GM12801 (cell line): ENCODE measurements around the gene RARRES2.

Source experiments
- TF ChIP-seq, protein P1 (sequence below): IDR thresholded peaks from one replicate; pipeline ENCODE4 v1.5.1; 2011; ENCODE audit warnings: control low read depth; ENCODE audit not compliant: insufficient read length; ENCODE audit errors: extremely low read depth

The RARRES2 gene

DNA sequence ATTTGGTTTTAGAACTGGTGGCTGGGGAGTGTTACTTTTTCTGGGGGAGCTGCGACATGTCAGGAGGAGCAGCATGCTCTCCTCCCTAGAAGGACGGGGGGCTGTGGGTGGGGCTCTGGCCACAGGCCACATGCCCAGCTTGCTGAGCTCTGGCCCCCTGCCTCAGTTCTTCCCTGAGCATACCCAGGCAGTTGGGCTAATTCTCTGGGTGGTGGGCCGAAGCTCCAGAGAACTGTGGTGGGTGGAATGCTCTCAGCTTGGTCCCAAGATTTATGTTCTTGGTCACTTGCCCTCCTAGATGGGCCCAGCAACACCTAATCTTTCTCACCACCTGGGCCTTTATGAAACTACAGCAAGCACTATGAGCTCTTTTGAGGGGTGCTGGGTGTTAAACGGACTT, 32.6 kb upstream of the RARRES2 start:
- TF ChIP-seq, protein P1, sequence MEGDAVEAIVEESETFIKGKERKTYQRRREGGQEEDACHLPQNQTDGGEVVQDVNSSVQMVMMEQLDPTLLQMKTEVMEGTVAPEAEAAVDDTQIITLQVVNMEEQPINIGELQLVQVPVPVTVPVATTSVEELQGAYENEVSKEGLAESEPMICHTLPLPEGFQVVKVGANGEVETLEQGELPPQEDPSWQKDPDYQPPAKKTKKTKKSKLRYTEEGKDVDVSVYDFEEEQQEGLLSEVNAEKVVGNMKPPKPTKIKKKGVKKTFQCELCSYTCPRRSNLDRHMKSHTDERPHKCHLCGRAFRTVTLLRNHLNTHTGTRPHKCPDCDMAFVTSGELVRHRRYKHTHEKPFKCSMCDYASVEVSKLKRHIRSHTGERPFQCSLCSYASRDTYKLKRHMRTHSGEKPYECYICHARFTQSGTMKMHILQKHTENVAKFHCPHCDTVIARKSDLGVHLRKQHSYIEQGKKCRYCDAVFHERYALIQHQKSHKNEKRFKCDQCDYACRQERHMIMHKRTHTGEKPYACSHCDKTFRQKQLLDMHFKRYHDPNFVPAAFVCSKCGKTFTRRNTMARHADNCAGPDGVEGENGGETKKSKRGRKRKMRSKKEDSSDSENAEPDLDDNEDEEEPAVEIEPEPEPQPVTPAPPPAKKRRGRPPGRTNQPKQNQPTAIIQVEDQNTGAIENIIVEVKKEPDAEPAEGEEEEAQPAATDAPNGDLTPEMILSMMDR: no peak

DNA sequence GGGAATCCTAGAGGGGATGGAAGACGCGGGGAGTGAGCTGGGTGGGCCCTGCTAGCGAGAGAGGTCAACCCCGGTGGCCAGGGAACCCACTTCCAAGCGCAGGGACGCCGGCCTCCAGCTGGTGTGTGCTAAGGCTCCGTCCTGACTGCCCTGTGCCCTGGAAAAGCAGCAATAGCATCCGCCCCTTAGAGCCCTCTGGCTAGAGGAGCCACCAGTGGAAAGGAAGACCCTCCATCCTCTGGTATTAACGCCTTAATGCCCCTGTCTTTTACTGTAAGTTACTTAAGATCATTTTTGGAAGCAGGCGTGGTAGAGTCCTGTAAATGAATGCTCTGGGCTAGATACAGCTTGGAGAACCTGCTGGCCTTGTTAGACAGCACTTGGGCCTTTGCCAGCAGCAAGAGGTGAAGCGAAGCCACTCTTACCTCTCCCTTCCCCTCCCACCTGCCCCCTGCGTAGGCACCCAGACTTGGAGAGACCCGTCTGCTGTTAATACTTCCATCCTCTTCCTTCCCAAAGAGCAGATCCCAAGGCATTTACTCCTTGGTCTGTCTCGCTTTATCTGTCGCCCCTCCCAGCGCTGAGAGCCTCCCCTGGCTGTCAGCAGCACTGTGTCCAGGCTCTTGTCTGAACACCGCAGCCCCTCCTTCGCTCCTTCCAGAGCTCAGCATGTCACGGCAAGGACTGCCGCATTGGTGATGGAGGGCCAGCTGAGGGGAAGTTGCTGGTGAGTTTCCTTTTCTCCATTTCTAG, 31.8 kb upstream of the RARRES2 start:
- TF ChIP-seq, protein P1: no peak

DNA sequence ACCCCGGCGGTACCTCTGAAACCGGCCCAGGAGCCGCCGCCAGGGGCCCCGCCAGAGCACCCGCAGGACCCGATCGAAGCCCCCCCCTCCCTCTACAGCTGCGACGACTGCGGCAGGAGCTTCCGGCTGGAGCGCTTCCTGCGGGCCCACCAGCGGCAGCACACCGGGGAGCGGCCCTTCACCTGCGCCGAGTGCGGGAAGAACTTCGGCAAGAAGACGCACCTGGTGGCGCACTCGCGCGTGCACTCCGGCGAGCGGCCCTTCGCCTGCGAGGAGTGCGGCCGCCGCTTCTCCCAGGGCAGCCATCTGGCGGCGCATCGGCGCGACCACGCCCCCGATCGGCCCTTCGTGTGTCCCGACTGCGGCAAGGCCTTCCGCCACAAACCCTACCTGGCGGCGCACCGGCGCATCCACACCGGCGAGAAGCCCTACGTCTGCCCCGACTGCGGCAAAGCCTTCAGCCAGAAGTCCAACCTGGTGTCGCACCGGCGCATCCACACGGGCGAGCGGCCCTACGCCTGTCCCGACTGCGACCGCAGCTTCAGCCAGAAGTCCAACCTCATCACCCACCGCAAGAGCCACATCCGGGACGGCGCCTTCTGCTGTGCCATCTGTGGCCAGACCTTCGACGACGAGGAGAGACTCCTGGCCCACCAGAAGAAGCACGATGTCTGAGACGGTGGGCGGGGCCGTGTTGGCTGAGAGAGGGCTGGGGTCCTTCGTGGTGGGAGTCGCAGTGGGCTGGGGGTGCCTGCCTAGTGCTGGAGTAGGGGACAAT, 31.0 kb upstream of the RARRES2 start:
- TF ChIP-seq, protein P1: no peak

DNA sequence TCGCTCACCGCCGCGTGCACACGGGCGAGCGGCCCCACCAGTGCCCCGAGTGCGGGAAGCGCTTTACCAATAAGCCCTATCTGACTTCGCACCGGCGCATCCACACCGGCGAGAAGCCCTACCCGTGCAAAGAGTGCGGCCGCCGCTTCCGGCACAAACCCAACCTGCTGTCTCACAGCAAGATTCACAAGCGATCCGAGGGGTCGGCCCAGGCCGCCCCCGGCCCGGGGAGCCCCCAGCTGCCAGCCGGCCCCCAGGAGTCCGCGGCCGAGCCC, 30.5 kb upstream of the RARRES2 start:
- TF ChIP-seq, protein P1: no peak

DNA sequence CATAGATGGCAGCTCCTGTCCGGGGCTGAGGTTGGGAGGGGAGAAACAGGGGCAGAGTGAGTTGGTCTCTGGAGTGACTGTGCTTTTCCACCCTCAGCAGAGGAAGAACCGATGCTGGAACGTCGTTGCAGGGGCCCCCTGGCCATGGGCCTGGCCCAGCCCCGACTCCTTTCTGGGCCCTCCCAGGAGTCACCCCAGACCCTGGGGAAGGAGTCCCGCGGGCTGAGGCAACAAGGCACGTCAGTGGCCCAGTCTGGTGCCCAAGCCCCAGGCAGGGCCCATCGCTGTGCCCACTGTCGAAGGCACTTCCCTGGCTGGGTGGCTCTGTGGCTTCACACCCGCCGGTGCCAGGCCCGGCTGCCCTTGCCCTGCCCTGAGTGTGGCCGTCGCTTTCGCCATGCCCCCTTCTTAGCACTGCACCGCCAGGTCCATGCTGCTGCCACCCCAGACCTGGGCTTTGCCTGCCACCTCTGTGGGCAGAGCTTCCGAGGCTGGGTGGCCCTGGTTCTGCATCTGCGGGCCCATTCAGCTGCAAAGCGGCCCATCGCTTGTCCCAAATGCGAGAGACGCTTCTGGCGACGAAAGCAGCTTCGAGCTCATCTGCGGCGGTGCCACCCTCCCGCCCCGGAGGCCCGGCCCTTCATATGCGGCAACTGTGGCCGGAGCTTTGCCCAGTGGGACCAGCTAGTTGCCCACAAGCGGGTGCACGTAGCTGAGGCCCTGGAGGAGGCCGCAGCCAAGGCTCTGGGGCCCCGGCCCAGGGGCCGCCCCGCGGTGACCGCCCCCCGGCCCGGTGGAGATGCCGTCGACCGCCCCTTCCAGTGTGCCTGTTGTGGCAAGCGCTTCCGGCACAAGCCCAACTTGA, 29.9 kb upstream of the RARRES2 start:
- TF ChIP-seq, protein P1: no peak

DNA sequence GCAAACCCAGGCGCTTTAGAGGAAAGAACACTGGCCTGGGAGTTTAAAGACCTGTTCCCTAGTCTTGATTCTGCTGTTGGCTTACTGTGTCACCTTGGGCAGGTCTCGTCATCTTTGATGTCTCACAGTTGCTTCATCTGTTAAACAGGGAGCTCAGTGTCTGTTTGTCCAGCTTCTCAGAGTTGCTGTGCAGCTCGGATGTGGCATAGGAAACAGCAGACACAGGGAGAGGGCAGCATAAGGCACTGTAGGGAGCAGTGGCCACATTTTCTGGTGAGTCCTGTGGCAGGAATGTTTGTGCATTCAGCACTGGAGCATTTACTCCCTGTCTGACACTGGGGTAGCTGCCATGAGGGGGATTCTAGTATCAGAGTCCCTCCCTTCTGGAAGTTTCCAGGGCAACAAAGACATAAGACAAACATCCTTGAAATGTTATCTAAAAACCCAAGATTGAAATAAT, 29.2 kb upstream of the RARRES2 start:
- TF ChIP-seq, protein P1: no peak
